ENCODE measurements around the gene HOXC9. TPM values are rescaled to one million over a fixed set of nuclear protein-coding genes. Genes with fewer than 3 reads are reported as not detected.

HOXC9 gene
- total RNA-seq, 1 experiment from 2014 or later = not detected

- Histone ChIP-seq H2BK15ac (ENCODE audit: low read depth, low read length) (no peak overlapping the region), H2BK20ac (ENCODE audit: low read depth, low read length, poor library complexity, severe bottlenecking) (no peak overlapping the region), H3K4me1 (ENCODE audit: insufficient read depth, low read length) (no peaks in the 10 kb centered on the region), H3K79me2 (ENCODE audit: insufficient read depth, low read length) (no peaks in the 10 kb centered on the region), H3K4ac (ENCODE audit: low read depth, low read length) (no peak overlapping the region), H3T11ph (ENCODE audit: low read length) (no peak overlapping the region), H4K91ac (ENCODE audit: insufficient read length, low read depth, low read length) (no peak overlapping the region), H4K5ac (ENCODE audit: insufficient read length, low read depth, low read length) (no peak overlapping the region), H3K23ac (ENCODE audit: insufficient read length, low read depth, low read length) (no peak overlapping the region), H2BK12ac (ENCODE audit: insufficient read length, low read depth, low read length) (no peak overlapping the region), H3K9me3 (ENCODE audit: control insufficient read depth, low read depth, low read length) (no peaks in the 10 kb centered on the region), H3K56ac (ENCODE audit: insufficient read length, low read depth, low read length) (no peak overlapping the region), H3K27me3 (ENCODE audit: insufficient read depth, low read length) (peaks cover 96% of the 10 kb centered on the region), H3K9ac (ENCODE audit: extremely low read depth, insufficient read length, low read length) (no peak overlapping the region), H3K27ac (ENCODE audit: insufficient read length, low read depth, low read length) (no peak overlapping the region), H4K20me1 (ENCODE audit: control insufficient read depth, insufficient read depth, insufficient read length) (no peaks in the 10 kb centered on the region), H3K23me2 (ENCODE audit: insufficient read length, low read depth, low read length, poor library complexity, severe bottlenecking) (no peaks in the 10 kb centered on the region), H3K4me2 (ENCODE audit: insufficient read depth, insufficient read length, low read length) (no peak overlapping the region), H2BK120ac (ENCODE audit: low read depth, low read length, poor library complexity, severe bottlenecking) (no peak overlapping the region), H4K8ac (replicated peaks; ENCODE audit: insufficient read length, low read depth, low read length) (no peak overlapping the region), H2AK5ac (ENCODE audit: insufficient read length, low read length) (no peak overlapping the region), H3K18ac (ENCODE audit: insufficient read length, low read depth, low read length) (no peak overlapping the region), H2BK5ac (ENCODE audit: insufficient read length, low read length) (no peak overlapping the region), H3K14ac (ENCODE audit: insufficient read depth, low read length) (no peak overlapping the region), H3K79me1 (ENCODE audit: insufficient read depth, low read depth, low read length, poor library complexity, severe bottlenecking) (no peaks in the 10 kb centered on the region), H2AFZ (ENCODE audit: low read length) (no peak overlapping the region)
- Mint-ChIP-seq H3K36me3 (ENCODE audit: insufficient read depth in 1 of 3, low read depth in 3 of 3) (no peaks in the 10 kb centered on the region; a peak in 2 of 7 replicates), H3K27me3 (ENCODE audit: low read depth) (peaks cover 100% of the 10 kb centered on the region), H3K4me3 (no peak overlapping the region), H3K4me1 (peaks cover 3 to 11% of the 10 kb centered on the region in 2 experiments; a peak in 2 of 4 replicates), H3K9me3 (peaks cover 3 to 11% of the 10 kb centered on the region in 2 experiments; a peak in 4 of 5 replicates), H3K27ac (no peak overlapping the region)
- WGBS (ENCODE audit: extremely low coverage, insufficient read length, low lambda C conversion rate) = no CpG with 5 or more reads among the region's 4 CpGs
- DNase-seq = no peak
- no peak for TF ChIP-seq CTCF (conservative IDR thresholded peaks at IDR 0.05)
These were observed 12.2 kb upstream of the HOXC9 start for GRCh38 chr12:53987787-53988230.
